ENCODE measurements around the gene CCDC86.

CCDC86 gene

GRCh38 chr11:60870733-60871377, 28.9 kb downstream of the CCDC86 start:
- DNase-seq: no peak

GRCh38 chr11:60871378-60872061, 29.6 kb downstream of the CCDC86 start:
- no peak for DNase-seq

DNA sequence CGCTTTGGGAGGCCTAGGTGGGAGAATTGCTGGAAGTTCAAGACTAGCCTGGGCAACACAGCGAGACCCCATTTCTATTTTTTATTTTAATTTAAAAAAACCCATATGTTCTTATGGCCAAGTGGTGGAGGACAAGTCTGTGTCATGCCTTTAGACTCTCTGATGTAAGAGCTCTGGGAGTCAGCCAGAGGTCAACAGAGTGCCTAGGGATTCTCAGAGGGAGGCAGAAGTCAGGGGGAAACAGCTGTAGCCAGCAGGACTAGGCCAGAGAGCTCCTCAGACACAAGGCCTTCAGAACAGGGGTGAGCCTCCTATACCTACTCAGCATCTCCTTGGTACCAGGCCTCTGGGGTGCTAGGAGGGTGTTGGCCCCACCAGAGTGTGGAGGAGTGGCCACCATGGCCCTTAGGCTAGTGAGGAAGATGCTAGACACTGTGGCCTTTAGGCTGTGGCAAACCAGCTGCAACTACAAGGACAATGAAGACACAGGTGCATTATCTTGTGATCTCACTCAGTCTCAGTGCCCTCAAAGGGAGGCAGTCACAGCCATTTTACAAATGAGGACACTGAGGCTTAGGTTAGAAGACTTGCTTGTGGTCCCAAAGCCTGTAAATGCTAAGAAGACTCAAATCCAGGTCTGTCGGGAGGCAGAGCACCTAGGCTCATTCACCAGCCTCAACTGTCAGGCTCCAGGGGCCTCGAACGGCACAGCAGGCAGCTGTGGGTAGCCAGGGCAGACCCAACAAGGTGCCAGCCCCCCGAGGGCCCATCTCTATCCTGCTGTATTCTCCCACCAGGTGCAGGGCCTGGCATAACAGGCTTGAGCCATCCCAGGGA, 30.4 kb downstream of the CCDC86 start:
- no peak for DNase-seq

DNA sequence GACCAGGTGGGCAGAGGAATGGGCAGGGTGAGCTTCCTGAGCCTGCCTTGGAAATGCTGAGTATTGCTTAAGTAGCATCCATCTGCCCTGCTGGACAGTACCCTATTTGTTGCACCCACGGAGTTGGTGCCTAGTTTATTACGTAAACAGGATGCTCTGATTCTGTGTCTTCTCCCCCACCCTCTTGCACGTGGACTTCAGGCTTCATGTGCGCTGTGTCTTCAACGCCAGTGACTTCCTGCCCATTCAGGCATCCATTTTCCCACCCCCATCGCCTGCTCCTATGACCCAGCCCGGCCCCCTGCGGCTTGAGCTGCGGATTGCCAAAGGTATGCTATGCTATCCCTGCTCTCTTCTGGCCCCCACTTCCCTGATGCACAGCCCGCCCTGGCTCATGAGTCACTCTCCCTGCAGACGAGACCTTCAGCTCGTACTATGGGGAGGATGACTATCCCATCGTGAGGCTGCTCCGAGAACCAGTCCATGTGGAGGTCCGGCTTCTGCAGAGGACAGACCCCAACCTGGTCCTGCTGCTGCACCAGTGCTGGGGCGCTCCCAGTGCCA, 31.1 kb downstream of the CCDC86 start:
- DNase-seq: no peak

- DNase-seq: no peak
These were observed 31.6 kb downstream of the CCDC86 start for GRCh38 chr11:60873533-60873932.

DNA sequence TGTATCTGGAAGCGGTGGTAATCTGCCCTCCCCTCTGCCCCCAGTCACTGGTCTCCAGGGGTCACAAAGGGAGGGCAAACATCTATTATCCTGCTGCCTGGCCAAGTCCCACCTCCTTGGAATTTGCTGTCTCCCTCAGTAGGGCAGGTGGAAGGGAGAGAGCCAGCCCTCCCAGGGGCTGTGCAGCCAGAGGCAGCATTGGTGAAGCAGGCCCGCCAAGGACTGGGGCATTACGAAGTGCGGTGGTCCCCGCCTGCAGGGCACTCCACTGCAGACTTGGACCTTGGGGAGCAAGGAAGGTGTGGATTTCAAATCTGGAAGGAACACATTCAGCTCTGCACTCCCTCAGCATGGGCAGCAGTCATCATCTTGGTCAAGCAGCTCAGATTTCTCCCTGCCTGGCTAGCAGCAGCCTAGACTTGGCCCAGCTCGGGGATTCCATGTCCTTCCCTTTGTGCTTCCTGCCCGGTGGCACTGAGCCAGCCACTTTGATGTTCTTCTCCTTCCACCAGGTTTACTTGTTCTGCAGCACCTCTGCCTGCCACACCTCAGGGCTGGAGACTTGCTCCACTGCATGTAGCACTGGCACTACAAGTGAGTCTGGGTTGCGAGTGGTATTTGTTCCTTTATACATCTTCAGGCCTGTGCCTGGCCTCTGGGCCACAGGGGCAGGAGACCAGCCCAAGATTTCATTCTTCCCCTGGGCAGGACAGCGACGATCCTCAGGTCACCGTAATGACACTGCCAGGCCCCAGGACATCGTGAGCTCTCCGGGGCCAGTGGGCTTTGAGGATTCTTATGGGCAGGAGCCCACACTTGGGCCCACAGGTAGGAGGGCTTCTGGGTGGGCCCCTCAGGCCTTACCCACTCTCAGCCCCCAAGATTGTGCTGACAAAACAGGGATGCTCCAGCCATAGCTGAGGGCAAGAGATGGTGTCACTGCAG, 32.8 kb downstream of the CCDC86 start:
- DNase-seq: no peak

DNA sequence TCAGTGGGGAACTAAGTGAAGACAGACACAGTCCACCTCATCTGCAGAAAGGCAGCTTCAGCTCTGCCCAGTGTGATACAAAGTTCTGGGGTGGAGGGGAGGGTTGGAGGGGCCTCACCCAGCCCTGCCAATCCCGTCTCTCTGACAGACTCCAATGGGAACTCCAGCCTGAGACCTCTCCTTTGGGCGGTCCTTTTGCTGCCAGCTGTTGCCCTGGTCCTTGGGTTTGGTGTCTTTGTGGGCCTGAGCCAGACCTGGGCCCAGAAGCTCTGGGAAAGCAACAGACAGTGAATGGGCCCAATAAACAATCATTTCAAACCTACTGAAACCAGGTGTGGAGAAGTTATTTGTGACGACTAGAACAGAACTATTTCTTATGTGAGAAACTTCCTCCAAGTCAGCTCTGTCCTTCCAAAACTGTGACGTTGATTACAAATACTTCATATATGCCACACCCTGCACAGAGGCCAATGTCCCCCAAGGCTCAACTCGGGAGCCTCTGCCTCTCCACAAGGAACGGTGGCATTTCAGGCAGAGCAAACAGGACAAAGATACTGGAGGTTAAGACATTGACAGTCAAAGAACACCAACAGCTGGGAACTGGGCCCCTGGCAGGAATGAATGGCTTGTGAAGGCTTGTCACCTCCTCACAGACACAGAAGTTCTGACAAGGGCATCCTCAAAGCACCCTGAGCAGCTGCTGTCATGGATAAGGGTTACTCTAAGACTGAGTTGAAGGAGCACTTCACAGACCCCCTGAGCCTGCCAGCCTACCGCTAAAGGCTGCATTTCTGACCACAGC, 33.7 kb downstream of the CCDC86 start:
- no peak for DNase-seq

- DNase-seq: no peak
These were observed 34.2 kb downstream of the CCDC86 start for GRCh38 chr11:60876168-60876485.

DNA sequence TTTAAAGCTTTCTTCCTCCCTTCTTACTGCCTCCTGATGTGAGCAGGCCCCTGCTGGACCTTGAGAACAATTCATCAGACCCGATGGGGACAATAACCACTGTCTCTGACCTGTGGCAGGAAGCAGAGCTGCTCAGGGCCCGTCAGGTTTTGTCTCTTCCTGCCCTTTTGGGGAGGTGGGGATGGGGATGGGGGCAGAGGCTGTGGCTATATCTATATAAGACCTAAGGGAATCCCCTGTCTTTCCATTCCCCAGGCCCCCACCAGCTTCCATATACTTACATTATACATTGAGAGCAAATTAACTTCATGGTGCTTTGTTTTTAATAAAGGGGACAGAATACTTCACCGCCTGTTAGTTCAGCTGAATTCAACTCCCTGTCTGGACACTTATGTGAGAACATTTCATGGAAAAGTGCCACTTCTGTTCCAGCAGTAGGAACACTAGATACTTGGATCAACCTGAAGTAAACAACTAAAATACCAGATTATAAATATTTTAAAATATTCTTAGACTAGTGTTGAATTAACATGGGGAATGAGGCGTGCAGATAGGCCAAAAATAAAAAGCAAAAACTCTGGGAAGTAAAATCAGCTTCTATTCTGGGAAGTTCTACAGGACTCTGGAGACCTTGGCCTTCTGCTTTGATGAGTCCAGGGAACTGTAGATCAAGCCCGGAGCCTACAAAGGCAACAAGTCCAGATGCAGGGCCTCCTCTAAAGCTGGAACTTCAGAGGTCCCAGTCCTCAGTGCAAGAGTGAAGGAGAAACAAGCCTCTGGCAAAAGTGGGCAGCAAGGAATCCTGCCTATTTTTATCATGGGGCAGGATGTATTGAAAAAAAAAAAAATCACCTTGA, 36.6 kb downstream of the CCDC86 start:
- no peak for DNase-seq

DNA sequence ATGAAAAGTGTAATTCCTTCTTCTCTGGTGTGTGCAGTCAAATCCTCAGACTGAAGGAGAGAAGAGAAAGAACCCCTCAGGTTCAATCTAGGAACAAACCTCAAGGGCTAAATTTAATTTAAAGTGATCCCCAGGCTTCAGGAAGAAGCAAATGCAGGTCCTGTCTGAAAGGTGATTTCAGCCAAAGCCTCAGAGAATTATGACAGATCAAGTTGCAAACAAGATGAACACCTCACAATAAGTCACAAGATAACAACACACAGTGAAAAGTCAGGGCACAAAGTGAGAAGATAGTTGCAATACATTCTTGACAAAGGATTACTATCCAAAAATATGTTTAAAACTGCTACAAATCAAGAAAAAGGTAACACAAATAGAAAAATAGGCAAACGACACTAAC, 37.2 kb downstream of the CCDC86 start:
- no peak for DNase-seq

DNA sequence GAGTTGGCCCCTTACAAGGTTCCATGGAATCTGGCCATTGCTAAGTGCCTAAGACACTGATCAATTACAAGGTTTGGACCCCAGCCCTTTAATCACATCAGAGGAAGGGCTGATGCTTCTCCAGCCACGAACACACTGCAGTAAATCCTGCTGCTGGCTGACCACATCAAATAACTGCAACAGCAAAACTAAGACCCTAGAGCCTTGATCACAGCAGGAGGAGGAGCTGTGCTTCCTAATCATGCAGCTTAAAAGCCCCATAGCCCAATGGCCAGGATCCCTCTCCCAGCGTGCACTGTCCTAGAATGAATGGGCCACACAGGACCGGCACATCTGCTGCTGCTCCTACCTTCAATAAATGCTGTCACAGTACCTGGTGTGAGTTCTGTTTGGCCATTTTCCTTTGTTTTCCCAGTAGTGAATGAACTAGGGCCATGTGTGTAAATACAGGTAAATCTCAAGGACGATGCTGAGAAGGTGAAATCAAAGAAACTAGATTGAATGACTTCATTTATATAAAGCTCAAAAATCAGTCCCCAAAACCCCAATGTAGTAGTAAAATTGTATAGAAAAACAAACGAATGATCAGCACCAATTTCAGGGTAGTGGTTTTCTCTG, 38.2 kb downstream of the CCDC86 start:
- no peak for DNase-seq

GRCh38 chr11:60880643-60881282, 38.9 kb downstream of the CCDC86 start:
- no peak for DNase-seq

DNA sequence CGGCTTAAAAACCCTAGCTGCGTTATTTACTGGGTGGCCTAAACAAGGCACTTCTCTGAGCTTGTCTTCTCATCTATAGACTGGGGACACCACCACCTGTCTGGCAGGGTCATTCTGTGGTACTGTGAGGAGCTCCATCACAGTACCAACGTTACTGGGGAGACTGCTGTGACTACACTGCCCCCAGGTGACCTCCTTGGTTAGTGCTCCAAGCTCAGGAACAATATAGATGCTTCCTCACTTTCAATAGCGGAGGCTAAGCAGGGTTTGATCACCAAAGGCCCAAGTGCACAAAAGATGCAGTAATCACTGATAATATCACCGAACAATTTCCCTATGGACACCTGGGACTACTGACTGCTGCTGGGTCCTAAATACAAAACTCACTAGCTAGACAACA, 45.6 kb downstream of the CCDC86 start:
- no peak for DNase-seq

- DNase-seq: no peak
These were observed 48.0 kb downstream of the CCDC86 start for GRCh38 chr11:60889869-60890311.

DNA sequence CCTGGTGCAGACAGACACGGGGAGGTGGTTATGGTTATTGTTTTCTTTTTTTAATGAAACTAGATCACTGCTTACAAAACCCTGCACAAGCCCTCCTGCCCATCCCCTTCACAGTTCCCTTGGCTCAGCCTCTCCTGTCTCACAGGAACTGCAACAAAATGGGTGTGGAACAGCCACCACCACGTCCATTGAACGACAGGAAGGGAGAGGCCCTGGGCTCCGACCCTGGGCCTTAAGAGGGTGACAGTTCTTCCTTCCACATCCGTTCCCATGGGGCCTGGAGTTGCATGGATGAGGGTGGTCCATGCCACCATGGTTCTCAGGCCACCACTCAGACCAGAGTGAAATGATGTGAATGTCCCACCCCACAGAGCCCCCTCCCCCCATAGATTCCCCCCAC, 48.8 kb downstream of the CCDC86 start:
- DNase-seq: no peak

DNA sequence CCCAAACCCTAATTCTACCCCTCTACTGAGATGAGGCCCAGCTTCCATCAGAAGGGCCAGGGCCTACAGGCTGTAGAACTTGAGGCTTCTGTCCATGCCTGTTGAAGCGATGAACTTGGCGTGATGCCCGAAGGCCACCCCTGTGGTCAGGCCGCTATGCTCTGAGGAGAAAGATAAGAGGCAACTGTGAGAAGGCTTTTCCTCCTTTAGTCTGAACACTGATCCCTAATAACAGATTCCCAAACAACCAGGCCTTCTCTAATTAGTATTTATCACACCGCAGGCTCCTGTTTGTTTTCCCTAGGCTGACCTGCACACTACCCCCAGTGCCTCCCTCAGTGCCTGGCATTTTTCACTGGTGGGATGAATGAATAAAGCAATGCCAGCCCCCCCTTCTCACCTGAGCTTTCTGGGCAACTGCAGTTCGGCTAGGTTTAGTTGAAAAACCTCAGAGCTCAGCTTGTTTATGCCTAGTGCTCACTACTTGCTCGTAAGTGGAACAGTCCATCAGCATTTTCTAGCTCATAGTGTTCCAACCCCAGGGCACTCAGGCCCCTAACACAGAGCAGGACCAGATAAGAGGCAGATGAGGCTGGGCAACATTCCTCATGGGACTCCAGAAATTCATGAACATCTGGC, 49.3 kb downstream of the CCDC86 start:
- DNase-seq: no peak

DNA sequence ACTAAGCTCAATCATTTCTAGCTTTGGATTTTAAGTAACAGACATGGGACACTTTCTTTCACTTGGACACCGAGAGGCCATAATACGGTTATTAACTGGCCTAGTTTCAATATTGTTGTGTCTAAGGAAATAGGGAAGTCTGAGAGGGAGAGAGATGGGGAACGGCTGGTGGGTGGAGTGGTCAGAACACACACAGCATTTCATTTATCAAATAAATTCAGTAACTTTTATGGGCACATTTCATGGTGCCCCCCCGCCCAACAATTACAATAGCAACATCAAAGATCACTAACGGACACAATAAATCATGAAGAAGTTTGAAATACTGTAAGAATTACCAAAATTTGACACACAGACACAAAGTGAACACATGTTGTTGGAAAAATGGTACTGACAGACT, 53.8 kb downstream of the CCDC86 start:
- no peak for DNase-seq

DNA sequence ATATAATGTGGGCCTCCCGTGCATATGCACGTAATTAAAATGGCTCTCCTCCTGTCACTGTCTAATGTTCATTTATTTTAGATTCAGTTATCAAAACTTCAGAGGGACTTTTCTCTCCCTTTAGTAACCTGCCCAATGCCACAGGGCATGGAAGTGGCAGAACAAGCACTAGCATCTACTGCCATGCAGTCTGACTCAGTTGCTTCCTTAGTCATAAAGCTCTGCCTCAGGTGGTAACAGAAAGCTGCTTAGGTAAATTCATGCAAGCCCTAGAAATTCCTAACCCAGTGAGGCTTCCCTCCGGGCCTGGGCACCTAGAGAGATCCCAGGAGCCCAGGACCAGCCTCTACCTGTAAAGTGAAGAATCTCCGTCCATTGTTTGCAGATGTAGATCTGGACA, 55.6 kb downstream of the CCDC86 start:
- DNase-seq: no peak

Data from CD4-positive, alpha-beta T cell treated with Interleukin-15 for 1 hour (primary cell).